HG03025 (cell line): ENCODE results near the gene WDR45.

ENCODE experiments used
- ATAC-seq: cut with Tn5 transposase; IDR thresholded peaks from one replicate; pipeline ENCODE4 v1.9.1; 2021; ENCODE audit warnings: mild to moderate bottlenecking, moderate library complexity; ENCODE audit not compliant: unreplicated experiment, low FRiP score

WDR45 gene

DNA sequence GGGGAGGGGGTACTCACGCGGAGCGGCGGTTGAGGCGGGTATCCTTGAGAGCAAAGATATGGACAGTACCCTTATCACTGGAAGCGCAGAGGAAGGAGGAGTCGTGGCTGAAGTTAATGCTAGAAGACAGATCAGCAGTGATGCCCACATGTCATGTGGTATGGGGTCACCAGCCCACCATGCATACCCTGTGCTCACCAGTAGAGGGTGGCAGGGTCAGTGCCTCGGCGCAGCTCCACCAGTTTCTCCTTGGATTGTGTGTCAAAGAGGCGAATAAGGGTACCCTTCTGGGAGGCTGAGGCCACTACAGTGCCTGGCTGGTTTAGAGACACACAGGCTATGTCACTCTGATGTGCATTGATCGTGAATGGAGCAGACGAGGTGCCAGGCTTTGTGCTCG, 4.3 kb downstream of the WDR45 start:
- ATAC-seq, result no peak

DNA sequence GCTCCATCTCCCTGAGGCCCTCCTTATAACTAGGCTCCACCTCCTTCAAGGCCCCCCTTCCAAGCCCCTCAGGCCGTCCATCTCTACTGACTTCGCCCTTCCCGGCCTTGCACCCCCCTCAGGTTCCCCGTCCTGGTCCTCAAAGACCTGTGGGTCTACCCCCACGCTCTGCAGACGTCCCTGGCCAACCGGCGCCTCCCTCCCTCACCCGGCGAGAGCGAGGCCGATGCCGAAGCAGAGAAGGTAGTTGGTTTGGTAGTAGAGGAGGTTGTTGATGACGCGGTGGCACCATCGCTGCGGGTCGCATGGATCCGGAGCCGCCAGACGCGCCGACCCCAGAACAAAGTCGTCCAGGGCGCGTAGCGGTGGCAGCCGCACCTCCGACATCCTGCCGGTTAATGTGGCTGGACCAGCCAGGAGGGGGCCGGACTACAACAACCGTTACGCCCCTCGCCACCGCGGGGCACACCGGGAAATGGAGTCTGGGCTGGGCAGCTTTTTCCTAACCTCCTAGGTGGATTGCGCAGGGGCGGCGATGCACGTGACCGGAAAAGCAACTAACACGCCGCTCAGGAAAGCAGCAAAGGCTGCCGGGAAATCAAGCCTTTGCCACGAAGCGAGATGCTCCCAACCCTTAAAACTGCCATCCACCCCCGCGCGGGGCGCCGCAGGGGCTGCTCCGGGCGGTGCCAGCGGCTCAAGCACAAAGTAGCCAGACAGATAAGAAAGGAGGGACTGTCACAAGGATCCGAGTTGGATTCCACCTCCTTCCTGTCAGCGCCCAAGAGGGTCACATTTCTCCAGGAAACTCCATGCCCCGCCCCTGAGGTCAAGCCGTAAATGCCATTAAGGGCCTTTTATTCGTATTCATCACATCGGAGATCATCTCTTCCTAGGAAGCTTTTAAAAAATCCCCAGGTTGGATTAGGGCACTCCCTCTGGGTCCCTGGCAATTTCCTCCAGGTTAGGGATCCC, 5.8 kb downstream of the WDR45 start, which contains the start of gene PRAF2:
Gene PRAF2 (minus strand): TSS at position 402 of the 975 bp plus-strand sequence. CDS start 15 bp downstream, at position 387.
- peak; percentile 72 for ATAC-seq

DNA sequence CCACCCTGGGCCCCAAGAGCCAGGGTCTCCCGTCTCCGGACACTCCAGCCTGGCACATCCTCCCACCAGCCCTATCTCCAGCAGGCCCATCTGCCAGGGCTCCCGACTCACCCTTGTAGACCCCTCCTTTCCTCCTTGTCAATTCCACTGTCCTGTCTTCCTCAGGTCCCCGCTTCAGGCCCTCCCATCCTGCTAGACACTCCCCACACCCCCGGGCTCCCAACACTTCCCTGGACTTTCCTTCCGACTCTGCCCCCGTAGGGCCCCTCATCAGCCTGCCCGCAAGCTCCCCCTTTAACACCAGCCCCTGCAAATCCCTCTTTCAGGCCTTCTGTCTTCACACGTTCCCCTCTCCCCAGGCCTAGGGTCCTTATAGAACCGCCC, 7.0 kb downstream of the WDR45 start:
- ATAC-seq, result no peak

DNA sequence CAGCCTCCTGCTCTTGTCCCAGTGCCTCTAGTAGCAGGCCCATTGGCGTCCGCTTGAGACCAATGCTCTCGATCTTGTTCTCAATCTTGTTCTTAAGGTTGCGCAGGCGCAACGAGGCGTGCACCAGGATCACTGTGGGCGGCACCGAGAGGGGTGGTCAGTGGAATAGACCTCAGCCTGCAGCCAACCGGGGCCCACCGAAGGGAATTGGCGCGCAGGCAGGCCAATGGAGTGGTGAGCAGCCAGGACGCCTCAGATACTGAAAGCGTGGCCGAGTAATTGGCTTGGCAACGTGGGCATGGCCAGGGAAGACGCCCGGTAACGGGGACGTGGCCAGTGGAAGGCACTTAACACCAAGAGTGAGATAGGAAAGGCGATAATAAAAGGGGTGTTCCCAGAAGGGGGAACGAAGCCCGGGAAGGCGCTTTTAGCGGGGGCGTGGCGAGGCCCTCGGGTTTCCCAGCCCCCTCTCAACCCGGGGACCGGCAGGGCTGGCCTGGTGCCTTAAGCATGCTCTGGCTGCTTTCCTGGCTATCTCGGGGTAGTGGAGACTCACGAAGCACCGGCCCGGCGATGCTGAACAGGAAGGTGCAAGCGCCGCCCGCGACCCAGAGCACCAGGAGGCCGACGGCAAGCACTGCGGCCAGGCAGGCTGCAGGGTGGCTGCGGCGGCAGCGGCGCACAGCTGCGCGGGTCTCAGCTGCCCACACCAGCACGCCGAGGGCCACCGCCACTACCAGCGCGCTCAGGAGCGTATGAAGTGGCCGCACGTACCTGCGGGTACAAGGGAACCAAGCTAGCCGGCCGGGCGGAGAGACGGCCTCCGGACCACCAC, 7.6 kb downstream of the WDR45 start:
- ATAC-seq, result no peak

DNA sequence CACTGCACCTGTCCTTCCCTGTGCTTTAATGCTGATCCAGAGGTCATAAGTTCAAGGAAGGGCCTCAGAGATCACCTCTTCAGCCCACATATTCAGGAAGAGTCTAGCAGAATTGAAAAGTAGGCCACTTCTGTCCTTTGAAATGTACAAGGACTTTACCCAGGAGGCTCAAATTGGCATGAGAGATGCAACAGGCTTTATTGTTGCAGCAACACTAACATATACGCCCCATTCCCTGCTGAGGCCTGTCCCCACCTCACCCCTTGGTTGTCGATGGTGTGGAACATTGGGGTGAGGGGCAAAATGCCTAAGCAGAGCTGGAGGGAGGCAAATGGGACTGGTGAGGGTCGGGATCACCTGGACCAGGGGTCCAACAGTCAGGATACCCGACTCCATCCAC, 8.7 kb downstream of the WDR45 start:
- no peak for ATAC-seq

DNA sequence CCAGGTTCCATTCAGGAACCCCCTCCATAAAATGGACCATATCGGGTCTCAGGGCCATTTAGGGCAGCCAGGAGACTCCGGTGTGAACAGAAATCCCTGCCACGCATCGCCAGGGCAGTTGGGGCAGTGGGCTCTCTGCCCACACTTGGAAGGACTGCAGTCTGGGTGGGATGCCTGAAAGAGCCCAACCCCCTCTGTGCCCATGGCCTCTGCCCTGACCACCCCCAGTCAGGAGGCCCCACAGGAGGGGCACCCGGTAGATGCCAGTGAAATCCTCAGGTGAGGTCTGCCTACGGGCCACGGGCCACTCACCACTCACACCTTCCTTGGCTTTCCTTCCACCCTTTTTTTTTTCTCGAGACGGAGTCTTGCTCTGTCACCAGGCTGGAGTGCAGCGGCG, 10.6 kb downstream of the WDR45 start:
- ATAC-seq, result no peak

DNA sequence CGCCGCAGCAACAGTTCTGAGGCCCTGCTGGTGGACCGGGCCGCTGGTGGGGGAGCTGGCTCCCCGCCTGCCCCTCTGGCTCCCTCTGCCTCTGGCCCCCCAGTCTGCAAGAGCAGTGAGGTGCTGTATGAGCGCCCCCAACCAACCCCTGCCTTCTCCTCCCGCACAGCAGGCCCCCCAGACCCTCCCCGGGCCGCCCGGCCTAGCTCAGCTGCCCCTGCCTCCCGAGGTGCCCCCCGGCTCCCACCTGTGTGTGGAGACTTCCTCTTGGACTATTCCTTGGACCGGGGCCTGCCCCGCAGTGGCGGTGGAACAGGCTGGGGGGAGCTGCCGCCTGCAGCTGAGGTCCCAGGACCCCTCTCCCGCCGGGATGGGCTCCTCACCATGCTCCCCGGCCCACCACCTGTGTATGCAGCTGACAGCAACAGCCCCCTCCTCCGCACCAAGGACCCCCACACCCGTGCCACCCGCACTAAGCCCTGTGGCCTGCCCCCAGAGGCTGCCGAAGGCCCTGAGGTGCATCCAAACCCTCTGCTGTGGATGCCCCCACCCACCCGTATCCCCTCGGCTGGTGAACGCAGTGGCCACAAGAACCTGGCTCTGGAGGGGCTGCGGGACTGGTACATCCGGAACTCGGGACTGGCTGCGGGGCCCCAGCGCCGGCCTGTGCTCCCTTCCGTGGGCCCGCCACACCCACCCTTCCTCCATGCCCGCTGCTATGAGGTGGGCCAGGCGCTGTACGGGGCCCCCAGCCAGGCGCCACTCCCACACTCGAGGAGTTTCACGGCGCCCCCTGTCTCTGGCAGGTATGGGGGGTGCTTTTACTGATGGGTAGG, 12.2 kb downstream of the WDR45 start:
- ATAC-seq, result no peak

DNA sequence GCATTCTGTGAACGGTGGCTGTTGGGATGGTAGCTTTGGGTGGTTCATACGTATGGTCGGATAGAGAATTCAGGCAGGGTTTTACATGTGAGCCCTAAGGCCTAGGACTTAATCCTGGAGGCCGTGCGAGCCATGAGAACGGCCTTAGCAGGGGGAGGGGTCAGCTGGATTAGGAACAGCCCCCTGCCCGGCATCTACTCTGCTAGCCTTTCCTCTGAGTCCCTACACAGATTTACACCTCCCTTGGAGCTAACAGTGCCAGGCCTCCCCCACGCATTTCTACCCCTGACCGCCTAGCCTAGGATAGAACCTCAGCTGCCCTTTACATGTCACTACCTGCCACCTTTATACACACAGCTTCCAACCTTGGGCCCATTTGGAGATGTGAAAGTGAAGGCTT, 13.0 kb downstream of the WDR45 start:
- ATAC-seq, result no peak

DNA sequence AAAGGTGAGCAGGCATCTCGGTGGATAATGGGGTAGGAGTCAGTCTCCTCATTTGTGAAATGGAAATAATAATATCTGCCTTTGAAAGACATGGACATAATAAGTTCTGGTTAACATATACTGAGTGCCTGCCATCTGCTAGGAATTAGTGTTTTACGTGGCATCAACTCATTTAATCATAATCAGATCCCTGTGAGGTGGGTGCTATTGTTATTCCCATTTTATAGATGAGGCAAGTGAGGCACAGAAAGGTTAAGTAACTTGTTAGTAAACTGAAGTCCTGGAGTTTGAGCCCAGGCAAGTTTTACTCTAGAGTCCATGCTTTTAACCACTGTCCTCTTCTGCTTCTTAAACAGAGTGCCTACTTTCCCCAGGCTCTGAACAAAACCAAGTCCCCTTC, 13.4 kb downstream of the WDR45 start:
- no peak for ATAC-seq

DNA sequence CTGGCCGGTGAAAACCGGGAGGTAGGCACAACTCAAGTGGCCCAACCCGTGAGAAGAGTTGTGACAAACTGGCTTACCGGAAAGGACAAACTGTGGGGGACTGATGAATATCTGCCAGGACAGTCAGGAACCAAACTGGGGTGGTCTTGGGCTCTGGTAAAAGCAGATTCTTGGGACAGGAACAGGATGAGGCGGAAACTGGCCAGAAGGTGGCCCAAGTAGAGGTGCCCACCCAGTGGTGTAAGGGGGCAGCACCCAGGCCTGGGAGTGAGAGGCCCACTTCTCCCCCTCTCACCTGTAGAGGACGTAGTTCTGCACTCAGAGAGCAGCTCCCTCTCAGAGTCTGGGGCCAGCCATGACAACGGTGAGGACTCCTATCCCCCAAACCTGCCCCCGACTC, 15.0 kb downstream of the WDR45 start:
- ATAC-seq, result no peak

DNA sequence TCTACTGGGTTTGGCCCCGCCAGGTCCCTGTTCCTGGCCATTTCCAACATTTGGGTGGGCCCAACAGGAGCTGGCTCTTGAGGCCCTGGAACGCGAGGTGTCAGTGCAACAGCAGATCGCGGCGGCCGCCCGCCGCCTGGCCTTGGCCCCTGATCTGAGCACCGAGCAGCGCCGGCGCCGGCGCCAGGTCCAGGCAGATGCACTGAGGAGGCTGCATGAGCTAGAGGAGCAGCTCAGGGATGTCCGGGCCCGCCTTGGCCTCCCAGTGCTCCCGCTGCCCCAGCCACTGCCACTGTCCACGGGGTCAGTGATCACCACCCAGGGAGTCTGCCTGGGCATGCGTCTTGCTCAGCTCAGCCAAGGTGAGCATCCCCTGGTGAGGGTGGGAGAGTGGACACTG, 15.4 kb downstream of the WDR45 start:
- ATAC-seq, result no peak

DNA sequence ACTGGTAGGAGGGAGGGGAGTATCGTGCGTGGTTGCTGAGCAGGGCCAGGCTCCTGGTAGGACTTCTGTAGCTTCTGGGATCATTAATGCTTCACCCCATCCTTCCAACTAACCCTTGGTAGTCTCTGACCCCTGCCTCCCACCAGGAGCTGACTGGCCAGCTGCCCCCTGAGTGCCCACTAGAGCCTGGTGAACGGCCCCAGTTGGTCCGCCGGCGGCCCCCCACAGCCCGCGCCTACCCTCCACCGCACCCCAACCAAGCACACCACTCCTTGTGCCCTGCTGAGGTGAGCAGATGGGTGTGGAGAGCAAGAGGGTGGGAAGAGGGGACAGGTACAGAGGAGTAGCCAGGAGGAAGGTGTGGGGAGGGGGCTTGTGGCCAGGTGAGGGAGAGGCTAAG, 16.0 kb downstream of the WDR45 start:
- ATAC-seq, result no peak

DNA sequence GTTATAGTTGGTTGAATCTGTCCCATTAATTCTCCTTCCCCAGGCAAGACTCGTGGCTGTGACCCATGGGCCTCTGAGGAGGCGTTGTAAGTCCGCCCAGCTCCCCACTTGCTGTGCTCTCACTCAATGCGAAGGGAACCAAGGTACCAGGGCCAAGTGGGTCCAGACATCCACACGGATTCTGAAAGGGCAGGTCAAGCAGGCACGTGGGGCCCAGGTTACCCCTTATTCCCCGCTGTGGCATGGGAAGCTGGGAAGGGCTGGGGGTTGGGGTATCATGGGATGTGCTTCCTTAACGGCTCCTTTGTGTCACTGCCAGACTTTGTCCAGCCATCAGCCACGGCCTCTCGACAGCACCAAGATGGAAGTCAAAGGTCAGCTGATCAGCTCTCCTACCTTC, 17.8 kb downstream of the WDR45 start:
- ATAC-seq, result no peak

DNA sequence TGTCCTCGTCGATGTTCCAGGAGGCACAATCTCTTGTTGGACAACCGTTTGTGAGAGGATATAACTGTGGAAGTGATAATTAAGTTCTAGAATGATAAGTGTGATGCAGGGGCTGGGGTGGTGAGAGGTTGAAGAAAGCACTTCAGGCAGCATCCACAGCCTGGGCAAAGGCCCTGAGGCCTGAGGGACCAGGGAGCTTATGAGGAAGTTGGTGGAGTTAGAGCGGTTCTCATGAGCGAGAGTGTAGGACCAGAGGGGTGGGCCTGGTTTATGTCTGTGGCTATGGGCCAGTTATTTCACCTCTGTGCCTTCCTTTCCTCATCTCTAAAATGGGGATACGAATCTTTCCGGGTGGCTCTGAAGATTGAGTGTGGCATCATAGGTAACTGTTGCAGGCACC, 18.2 kb downstream of the WDR45 start:
- no peak for ATAC-seq

DNA sequence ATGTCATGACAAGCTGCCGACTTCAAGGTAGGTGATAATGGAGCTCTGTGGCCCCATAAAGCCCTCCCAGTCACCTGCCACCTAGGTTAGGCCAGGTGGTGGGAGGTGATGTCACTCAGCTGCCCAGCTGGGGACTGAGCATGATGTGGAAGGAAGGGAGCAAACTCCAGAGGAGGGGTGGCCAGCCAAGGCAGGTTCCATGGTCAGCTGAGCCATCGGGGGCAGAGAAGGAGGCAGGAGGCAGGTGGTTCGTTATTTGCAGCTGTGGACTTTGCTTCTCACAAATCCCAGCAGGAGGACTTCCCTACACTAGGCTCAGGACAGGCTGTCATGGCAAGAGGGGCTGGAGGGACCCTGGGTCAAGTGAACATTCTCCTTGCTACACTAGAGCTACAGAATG, 18.8 kb downstream of the WDR45 start:
- ATAC-seq, result no peak

DNA sequence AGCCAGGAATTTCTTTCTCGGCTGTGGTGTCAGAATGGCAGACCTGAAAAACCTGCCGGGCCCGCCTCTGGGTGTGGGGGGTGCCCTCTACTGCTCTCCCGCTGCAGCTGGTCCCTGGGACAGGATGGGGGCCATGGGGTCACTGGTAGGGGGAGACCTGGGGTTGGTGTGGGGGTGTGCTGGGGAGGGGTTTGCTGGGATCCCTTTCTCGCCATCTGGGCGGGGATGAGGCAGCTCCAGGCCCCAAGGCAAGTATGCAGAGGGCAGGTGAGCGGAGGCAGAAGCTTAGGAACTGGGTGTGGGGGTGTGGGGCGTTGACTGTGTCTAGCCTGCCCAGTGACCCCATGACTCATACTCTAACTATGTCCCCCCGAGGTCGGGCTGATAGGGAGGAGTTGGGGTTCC, 20.0 kb downstream of the WDR45 start:
- no peak for ATAC-seq

DNA sequence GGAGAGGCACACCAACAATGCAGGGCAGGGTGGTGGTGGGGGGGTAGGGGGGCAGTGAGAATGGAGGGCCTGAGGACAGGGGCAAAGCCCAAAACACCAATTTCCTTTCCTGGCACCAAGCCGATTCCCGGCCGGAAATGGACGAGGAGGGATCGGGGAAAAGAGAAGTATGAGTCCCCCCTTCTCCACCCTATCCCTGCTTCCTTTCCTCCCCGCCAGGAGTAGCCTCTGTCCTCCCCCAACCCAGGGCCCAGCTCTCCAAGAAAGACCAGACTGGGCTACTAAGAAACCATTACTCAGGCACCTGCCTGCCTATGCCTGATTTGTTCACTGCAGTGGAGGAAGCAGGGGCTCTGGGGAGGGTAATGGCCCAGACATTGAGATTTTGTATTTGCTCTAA, 20.5 kb downstream of the WDR45 start:
- ATAC-seq, result no peak

DNA sequence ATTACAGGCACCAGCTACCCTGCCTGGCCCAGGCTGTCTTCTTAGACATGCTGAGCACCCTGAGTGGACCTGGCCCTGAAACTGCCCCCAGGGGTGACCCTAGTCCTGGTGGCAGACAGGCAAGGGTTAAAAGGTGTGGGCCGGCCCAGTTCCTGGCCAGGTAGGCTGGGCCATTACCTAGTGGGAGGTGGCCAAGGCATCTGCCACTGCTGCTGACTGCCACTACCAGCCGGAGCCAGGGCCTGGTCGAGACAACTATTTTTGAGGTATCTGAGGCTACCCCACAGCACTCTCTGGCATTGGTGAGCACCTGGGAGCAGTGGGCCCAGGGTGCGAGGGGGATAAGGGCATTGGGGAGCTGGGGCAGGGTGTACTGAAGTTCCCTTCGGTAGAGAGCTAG, 20.9 kb downstream of the WDR45 start, which contains the start of gene CCDC120:
Gene CCDC120 (plus strand): TSS at position 206 of the 400 bp plus-strand sequence. CDS start 3,043 bp downstream, outside the sequence.
- no peak for ATAC-seq

DNA sequence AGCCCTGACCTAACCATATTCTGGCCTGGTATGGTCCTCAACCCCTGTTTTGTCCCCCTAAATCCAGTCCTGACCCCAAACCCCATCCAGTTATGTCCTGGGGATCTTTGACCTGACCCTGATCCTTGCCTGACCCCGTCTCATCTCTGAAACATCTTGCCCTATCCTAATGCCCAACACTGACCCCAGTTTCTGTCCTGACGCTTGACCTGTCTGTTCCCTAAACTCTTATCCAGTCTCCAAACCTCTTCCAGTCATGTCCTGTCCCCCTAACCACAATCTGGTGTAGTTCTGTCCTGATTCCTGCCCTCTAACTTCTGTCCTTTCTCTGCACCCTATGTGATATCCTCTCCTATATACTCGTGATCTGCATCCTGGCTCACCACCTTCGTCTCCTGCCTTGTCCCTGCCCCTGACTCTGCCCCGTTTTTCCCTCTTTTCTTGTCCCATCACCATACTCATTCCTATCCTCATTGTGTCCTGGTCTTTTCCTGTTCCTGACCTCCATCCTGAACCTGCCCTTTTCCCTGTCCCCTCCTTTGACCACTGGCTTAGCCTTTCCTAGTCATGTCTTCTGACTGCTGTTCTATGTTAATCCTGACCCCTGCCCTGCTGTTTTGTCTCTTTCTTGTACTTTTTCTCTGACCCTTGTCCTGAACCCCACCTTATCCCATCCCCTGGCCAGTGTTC, 25.5 kb downstream of the WDR45 start:
- ATAC-seq, result no peak
